ENCODE results near the gene BNC2. TPM values are rescaled to one million over a fixed set of nuclear protein-coding genes. Genes with fewer than 3 reads are reported as not detected.

Gene BNC2
- total and polyA plus RNA-seq, 2 of the 4 experiments (the other 2 are of a cell fraction), result 15.5 to 45.2 TPM

DNA sequence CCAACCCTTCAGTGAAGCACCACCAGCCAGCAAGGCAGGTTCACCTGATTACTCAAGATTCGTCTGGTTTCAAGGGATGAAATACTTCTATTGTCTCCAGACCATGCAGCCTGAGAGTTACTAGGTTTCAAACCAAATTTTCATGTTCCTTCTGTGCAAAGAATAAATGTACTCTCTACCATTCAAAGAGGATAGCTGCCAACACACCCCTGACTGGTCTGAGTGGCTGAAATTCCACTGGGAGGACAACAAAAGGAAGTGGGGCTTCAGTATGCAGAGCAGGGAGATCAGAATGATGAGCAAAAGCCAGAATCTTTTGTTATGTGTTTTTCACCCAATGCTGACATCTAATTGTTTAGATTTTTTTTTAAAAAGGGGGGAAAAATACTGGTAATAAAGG lies 356.3 kb downstream of the BNC2 start:
- no peak overlapping the region for H2AK5ac ChIP-seq (ENCODE audit: low read depth, low read length)
- H3K36me3 ChIP-seq (ENCODE audit: control insufficient read depth, insufficient read depth, low read length), result no peaks in the 10 kb centered on the region; the same call in 1 of the 2 replicates
- dilution Hi-C loops (cut with HindIII; ENCODE audit: low sequenced_read_pairs, unreplicated experiment) (no loop called here), intact Hi-C loops (cut with micrococcal nuclease) (no loop called here), in situ Hi-C loops (cut with MboI; ENCODE audit: low sequenced_read_pairs) (no loop called here)
- H2AFZ ChIP-seq (replicated peaks; ENCODE audit: low read length, poor library complexity), result no peak overlapping the region
- ChIA-PET CTCF (interaction anchor here (0.5 to 1.3 kb wide), 2 partner anchors 38 to 202 kb away, joined by 3 read pairs; no protein-coding TSS in a partner anchor), POLR2A (ENCODE audit: unreplicated experiment) (no interaction called here)
- H3K79me1 ChIP-seq (ENCODE audit: low read depth in 1 of 2, low read length in 2 of 2), result peaks cover 17 to 55% of the 10 kb centered on the region in 2 experiments
- H4K5ac ChIP-seq (ENCODE audit: low read depth, low read length), result peak overlapping the region; percentile 52
- no peak overlapping the region for H3K4me3 ChIP-seq (ENCODE audit: insufficient read depth, low read depth, low read length)
- H2AK9ac ChIP-seq (replicated peaks; ENCODE audit: low read depth, low read length, poor library complexity), result peak overlapping the region; percentile 20
- H4K8ac ChIP-seq (ENCODE audit: low read depth in 2 of 2, low read length in 2 of 2), result peak overlapping the region; percentile 29 to 47; a peak in 3 of 4 replicates
- peak overlapping the region; percentile 41 for H3K4ac ChIP-seq (ENCODE audit: low read depth, low read length)
- H3K14ac ChIP-seq (replicated peaks; ENCODE audit: low read depth, low read length), result peak overlapping the region; percentile 2; the same call in 1 of the 2 replicates
- no peak overlapping the region for H3K4me2 ChIP-seq (ENCODE audit: low read depth, low read length)
- no peak for DNase-seq
- H2BK5ac ChIP-seq (ENCODE audit: low read depth, low read length, poor library complexity, severe bottlenecking), result no peak overlapping the region
- peak overlapping the region; percentile 46; the same call in 1 of the 2 replicates for H3K18ac ChIP-seq (ENCODE audit: low read depth, low read length)
- H3K23ac ChIP-seq (ENCODE audit: low read depth, low read length), result peak overlapping the region; percentile 23; the same call in 1 of the 2 replicates
- ATAC-seq (ENCODE audit: low read depth), result no peak
- TF ChIP-seq SMC3 (IDR thresholded peaks at IDR 0.05; ENCODE audit: low read depth, low read length) (no peak), CHD1 (IDR thresholded peaks at IDR 0.05; ENCODE audit: low read depth, low read length) (no peak), FOS (IDR thresholded peaks at IDR 0.05; ENCODE audit: low read depth, low read length) (no peak), MXI1 (IDR thresholded peaks at IDR 0.05; ENCODE audit: borderline replicate concordance, low read depth, low read length) (no peak), NFE2L2 (IDR thresholded peaks at IDR 0.05; ENCODE audit: low read depth, low read length) (no peak), MAZ (IDR thresholded peaks at IDR 0.05; ENCODE audit: borderline replicate concordance, low read depth, low read length) (no peak), RCOR1 (IDR thresholded peaks at IDR 0.05; ENCODE audit: insufficient replicate concordance, low read length) (no peak), CEBPB (IDR thresholded peaks at IDR 0.05; ENCODE audit: low read depth, low read length) (no peak), MAFK (IDR thresholded peaks at IDR 0.05; ENCODE audit: low read depth, low read length) (no peak), POLR2A (IDR thresholded peaks at IDR 0.05; ENCODE audit: low read depth, low read length) (no peak), RAD21 (IDR thresholded peaks at IDR 0.05; ENCODE audit: low read length) (no peak), RFX5 (IDR thresholded peaks at IDR 0.05; ENCODE audit: low read depth, low read length) (no peak), BHLHE40 (IDR thresholded peaks at IDR 0.05; ENCODE audit: low read depth, low read length) (no peak)
- TF ChIP-seq, protein P1, sequence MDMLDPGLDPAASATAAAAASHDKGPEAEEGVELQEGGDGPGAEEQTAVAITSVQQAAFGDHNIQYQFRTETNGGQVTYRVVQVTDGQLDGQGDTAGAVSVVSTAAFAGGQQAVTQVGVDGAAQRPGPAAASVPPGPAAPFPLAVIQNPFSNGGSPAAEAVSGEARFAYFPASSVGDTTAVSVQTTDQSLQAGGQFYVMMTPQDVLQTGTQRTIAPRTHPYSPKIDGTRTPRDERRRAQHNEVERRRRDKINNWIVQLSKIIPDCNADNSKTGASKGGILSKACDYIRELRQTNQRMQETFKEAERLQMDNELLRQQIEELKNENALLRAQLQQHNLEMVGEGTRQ (IDR thresholded peaks at IDR 0.05; ENCODE audit: low read depth, low read length), result no peak
- TF ChIP-seq, protein P2, sequence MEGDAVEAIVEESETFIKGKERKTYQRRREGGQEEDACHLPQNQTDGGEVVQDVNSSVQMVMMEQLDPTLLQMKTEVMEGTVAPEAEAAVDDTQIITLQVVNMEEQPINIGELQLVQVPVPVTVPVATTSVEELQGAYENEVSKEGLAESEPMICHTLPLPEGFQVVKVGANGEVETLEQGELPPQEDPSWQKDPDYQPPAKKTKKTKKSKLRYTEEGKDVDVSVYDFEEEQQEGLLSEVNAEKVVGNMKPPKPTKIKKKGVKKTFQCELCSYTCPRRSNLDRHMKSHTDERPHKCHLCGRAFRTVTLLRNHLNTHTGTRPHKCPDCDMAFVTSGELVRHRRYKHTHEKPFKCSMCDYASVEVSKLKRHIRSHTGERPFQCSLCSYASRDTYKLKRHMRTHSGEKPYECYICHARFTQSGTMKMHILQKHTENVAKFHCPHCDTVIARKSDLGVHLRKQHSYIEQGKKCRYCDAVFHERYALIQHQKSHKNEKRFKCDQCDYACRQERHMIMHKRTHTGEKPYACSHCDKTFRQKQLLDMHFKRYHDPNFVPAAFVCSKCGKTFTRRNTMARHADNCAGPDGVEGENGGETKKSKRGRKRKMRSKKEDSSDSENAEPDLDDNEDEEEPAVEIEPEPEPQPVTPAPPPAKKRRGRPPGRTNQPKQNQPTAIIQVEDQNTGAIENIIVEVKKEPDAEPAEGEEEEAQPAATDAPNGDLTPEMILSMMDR (conservative IDR thresholded peaks at IDR 0.05; ENCODE audit: low read depth, low read length), result no peak
- no peaks in the 10 kb centered on the region for H3K27me3 ChIP-seq (ENCODE audit: control insufficient read depth, insufficient read depth, low read length)
- H4K20me1 ChIP-seq (ENCODE audit: insufficient read depth, low read length), result no peaks in the 10 kb centered on the region
- H2BK20ac ChIP-seq (ENCODE audit: low read depth, low read length), result 0 out of 2 replicates have a peak overlapping the region, but pooled peaks have one; percentile 0
- no CpG with 5 or more reads among the region's 1 CpG for WGBS, 2 experiments (ENCODE audit: extremely low coverage in 2 of 2, insufficient read length in 1 of 2)
- H4K91ac ChIP-seq (ENCODE audit: insufficient read depth, low read depth, low read length), result 0 out of 2 replicates have a peak overlapping the region, but pooled peaks have one; percentile 1
- 0 out of 3 replicates have a peak overlapping the region, but pooled peaks have one; percentile 15 for H2BK15ac ChIP-seq (ENCODE audit: low read depth, low read length)
- H3K4me1 ChIP-seq (ENCODE audit: control insufficient read depth, insufficient read depth, low read length), result peaks cover 20% of the 10 kb centered on the region
- BruUV-seq (replicated peaks), result no TSS peak
- no peak overlapping the region for H3K27ac ChIP-seq (ENCODE audit: insufficient read depth, low read length)
- H3K56ac ChIP-seq (ENCODE audit: extremely low read depth, insufficient read depth, low read length), result no peak overlapping the region
- peak overlapping the region; percentile 39 for H2BK120ac ChIP-seq (ENCODE audit: low read depth, low read length)
- H3K9me1 ChIP-seq (ENCODE audit: insufficient read depth, low read length), result peaks cover 14% of the 10 kb centered on the region
- no peaks in the 10 kb centered on the region for H3K9me3 ChIP-seq (ENCODE audit: control insufficient read depth, insufficient read depth, low read length)
- no peak overlapping the region for H3K9ac ChIP-seq (ENCODE audit: low read depth, low read length)
